Transverse colon (tissue), 4 donors: ENCODE measurements around the gene TRMT112.

Experiments
- EP300 ChIP-seq: sonication (generic); formaldehyde crosslinking; IDR thresholded peaks from one replicate; pipeline ENCODE4 v1.6.1; 2017; ENCODE audit warnings: antibody characterized with exemption, low read depth
- POLR2A ChIP-seq: fragments of 450-650 bp; IDR thresholded peaks from one replicate; pipeline ENCODE4 v1.6.1; 2016; ENCODE audit warnings: antibody characterized with exemption, mild to moderate bottlenecking, moderate library complexity
- POLR2AphosphoS5 ChIP-seq, 3 donors: sonication (generic); formaldehyde crosslinking; IDR thresholded peaks; one replicate each; pipeline ENCODE4 v1.6.1; 2016; ENCODE audit warnings: antibody characterized with exemption in 3 of 3
- TF ChIP-seq, protein P1 (sequence below), 5 experiments: fragments of 200-600 bp in 3 of 5; fragments of 450-650 bp in 2 of 5; sonication (generic) in 3 of 5; IDR thresholded peaks; 1 replicate in 2 of 5; 2 replicates in 3 of 5; pipeline ENCODE4 v1.5.1; 2016 to 2017; ENCODE audit warnings: antibody characterized with exemption in 5 of 5, inconsistent platforms in 3 of 5, mild to moderate bottlenecking in 2 of 5, moderate library complexity in 1 of 5

DNA sequence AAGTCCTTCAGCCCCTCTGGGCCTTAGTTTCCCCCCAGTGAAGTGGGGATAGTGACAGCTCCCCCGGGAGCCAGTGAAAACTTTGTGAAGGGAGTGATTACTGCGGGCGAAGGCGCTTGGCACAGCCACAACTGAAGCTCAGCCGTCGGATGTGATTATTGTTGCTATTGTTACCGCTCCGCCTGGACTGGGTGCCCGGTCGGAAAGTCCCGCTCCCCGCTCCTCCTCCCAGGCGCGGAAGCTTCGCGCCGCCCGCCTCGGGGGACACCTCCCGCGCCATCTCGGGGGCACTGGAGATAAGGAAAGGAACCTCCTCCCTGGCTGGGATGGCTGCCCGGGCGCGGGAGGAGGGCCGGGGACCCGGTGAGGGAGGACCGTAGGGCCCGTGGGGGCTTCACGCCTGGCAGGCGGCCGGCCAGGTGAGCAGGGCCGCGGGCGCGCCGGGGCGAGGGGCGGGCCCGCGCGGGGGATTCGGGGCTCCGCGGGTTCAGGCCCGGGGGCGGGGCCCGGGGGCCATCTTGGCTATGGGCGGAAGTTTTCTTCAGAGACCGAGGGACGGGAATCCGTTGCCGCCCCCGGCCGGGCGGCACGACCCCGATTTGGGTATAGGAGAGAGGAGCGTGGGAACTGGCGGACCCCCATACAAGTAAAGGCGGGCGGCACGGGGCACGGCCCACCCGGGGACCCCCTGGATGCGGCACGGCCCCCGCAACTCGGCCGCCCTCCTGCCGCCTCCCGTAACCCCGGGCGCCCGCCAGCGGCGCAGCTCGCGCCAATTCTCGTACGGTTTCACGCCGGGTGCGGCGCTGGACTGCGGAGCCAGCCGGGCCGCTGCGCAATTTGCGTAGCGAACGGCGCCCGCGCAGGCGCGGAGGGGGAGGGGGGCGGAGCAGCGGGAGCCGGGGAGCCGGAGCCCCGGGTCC, 32.1 kb downstream of the TRMT112 start, which contains the start of gene GPR137:
- TF ChIP-seq POLR2A (peak; percentile 17), POLR2AphosphoS5 (IDR thresholded peaks at IDR 0.05) (peak in 2 of 3 donors; percentile 42 to 68), EP300 (no peak)
- TF ChIP-seq, protein P1, sequence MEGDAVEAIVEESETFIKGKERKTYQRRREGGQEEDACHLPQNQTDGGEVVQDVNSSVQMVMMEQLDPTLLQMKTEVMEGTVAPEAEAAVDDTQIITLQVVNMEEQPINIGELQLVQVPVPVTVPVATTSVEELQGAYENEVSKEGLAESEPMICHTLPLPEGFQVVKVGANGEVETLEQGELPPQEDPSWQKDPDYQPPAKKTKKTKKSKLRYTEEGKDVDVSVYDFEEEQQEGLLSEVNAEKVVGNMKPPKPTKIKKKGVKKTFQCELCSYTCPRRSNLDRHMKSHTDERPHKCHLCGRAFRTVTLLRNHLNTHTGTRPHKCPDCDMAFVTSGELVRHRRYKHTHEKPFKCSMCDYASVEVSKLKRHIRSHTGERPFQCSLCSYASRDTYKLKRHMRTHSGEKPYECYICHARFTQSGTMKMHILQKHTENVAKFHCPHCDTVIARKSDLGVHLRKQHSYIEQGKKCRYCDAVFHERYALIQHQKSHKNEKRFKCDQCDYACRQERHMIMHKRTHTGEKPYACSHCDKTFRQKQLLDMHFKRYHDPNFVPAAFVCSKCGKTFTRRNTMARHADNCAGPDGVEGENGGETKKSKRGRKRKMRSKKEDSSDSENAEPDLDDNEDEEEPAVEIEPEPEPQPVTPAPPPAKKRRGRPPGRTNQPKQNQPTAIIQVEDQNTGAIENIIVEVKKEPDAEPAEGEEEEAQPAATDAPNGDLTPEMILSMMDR (IDR thresholded peaks at IDR 0.05): no peak
